GM10248 (cell line): ENCODE measurements around the gene WIPF1.

Experiments
- CTCF ChIA-PET: fragments of 300-600 bp; sonication (Branson Sonifier 250); formaldehyde crosslinking; extraction: SDS; loops from one replicate; lab custom pipeline; 2021; ENCODE audit warnings: antibody characterized with exemption; lab: Yijun Ruan, JAX
- POLR2A ChIA-PET: fragments of 350-650 bp; sonication (Branson Sonifier 250); formaldehyde crosslinking; extraction: SDS; loops from one replicate; lab custom pipeline; 2020; ENCODE audit warnings: antibody characterized with exemption; lab: Yijun Ruan, JAX
- DNase-seq: peaks from one replicate; pipeline ENCODE4 v3.0.0; 2012; ENCODE audit errors: extremely low spot score
- TF ChIP-seq, protein P1 (sequence below): IDR thresholded peaks from 2 replicates; pipeline ENCODE4 v1.5.1; 2012; ENCODE audit warnings: mild to moderate bottlenecking, low read depth; ENCODE audit errors: extremely low read depth, missing control alignments, control extremely low read depth

Gene WIPF1

DNA sequence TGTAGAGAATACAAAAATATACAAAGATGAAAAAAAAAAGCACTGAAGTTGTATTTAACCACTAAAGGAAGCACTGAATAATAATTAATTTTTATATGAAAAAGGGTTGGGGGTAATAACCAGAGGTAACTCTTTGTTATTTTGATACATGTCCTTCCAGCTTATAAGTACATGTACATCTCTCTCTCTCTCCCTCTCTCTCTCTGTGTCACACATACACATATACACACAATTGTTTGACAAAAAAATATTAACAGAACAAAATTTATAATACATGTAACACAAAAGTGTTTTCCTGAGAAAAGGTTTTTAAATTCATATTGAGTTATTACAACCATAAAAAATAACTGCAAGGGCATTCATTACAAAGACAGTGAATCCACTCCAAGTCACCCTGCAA, 4.6 kb downstream of the WIPF1 start:
- ChIA-PET CTCF (interaction anchor here (1.1 to 12.6 kb wide), 5 partner anchors 11 to 95 kb away, joined by 6 to 95 read pairs (median 14); no protein-coding TSS in a partner anchor), POLR2A (no interaction called here)
- TF ChIP-seq, protein P1, sequence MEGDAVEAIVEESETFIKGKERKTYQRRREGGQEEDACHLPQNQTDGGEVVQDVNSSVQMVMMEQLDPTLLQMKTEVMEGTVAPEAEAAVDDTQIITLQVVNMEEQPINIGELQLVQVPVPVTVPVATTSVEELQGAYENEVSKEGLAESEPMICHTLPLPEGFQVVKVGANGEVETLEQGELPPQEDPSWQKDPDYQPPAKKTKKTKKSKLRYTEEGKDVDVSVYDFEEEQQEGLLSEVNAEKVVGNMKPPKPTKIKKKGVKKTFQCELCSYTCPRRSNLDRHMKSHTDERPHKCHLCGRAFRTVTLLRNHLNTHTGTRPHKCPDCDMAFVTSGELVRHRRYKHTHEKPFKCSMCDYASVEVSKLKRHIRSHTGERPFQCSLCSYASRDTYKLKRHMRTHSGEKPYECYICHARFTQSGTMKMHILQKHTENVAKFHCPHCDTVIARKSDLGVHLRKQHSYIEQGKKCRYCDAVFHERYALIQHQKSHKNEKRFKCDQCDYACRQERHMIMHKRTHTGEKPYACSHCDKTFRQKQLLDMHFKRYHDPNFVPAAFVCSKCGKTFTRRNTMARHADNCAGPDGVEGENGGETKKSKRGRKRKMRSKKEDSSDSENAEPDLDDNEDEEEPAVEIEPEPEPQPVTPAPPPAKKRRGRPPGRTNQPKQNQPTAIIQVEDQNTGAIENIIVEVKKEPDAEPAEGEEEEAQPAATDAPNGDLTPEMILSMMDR = no peak
- DNase-seq = no peak

DNA sequence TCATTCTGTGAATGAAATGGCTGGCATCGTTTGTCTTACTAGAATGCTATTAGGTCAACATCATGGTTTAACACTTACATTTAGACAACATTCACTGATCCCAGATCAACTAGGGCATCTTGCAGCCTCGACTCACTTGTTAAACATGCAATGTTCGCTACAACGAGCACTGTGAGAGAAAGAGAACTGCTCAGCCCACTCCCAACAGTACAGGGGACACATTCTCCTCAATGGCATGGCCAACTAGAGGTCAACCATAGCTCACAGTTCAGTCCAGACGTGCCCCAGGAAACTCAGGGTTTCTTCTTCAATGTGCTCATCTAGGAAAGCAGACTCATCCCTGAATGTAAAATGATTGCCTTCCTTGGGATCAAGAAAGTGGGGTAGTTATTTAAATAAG, 5.9 kb downstream of the WIPF1 start:
- ChIA-PET POLR2A (no interaction called here), CTCF (interaction anchor here (0.7 to 2.3 kb wide), 6 partner anchors 8 to 108 kb away, joined by 3 to 12 read pairs (median 4); no protein-coding TSS in a partner anchor)
- DNase-seq = no peak
- TF ChIP-seq, protein P1 = no peak

DNA sequence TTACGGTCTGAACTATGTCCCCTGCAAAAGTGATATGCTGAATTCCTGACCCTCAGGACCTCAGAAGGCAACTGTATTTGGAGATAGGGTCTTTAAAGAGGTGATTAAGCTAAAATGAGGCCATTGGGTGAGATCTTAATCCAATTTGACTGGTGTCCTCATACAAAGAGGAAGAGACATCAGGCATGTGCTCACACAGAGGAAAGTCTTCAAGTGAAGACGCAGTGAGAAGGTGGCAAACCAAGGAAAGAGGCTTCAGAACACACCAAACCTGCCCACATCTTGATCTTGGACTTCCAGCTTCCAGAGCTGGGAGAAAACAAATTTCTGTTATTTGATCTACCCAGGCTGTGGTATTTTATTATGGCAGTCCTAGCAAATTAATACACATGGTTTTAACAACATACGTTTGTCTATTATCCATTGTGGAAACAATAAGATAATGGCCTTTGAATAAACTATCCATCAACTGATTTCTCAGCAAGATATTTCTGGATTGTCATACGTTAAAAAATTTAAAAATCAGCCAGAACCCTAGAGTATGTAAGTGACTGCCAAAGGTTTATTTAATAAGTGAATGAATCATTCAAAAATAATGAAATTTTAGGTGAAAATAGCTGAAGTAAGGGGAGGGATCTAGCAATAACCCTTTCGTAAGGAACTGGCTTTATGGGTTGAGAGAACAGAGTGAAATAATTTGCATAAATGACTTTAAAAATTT, 6.5 kb downstream of the WIPF1 start:
- DNase-seq = no peak
- TF ChIP-seq, protein P1 = no peak
- ChIA-PET CTCF (interaction anchor here (0.9 to 2.3 kb wide), 9 partner anchors 8 to 129 kb away, joined by 3 to 12 read pairs (median 4); no protein-coding TSS in a partner anchor), POLR2A (no interaction called here)

DNA sequence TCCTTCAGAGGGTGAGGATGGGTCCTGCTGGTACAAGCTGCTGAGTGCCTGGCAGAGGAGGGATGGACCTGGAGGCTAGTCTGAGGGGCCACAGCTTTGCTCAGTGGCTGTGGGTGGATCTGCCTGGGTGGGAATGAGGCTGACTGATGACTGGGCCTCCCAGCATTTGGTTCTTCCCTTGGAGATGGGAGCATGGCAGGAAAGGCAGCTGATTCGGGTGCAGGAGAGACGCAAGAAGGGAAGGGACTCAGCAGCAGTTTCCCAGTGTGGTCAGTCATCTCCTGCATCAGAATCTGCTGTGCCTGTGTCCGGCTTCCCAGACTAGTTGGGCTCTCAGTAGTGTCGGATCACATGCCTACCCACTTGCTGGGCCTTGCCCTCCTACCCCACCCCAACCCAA, 7.3 kb downstream of the WIPF1 start:
- DNase-seq = no peak
- CTCF ChIA-PET = interaction anchor here (0.9 to 2.3 kb wide), 7 partner anchors 10 to 128 kb away, joined by 3 to 12 read pairs (median 4); no protein-coding TSS in a partner anchor
- POLR2A ChIA-PET = no interaction called here
- TF ChIP-seq, protein P1 = no peak

DNA sequence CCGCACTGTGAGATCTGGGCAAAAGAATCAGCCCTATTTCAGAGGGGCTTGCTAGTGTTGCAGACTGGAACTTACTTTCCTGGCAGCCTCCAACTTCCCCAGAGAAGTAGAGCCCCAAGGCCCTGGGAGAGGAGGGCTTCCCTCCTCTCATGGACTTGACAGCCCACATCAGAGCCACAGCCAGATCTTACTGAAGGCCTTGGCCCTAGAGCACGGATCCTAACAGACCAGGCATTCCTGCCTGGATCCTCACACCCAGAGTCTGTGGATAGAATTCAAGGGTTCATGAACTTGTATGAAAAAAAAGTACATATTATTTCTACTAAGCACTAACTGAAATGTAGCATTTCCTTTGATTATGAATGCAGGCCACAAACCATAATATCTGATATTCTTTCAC, 8.3 kb downstream of the WIPF1 start:
- TF ChIP-seq, protein P1 = no peak
- CTCF ChIA-PET = interaction anchor here (1.0 to 1.2 kb wide), 2 partner anchors 9 to 10 kb away, joined by 3 read pairs; partner anchors contain the start of gene WIPF1
- DNase-seq = no peak
- POLR2A ChIA-PET = no interaction called here

DNA sequence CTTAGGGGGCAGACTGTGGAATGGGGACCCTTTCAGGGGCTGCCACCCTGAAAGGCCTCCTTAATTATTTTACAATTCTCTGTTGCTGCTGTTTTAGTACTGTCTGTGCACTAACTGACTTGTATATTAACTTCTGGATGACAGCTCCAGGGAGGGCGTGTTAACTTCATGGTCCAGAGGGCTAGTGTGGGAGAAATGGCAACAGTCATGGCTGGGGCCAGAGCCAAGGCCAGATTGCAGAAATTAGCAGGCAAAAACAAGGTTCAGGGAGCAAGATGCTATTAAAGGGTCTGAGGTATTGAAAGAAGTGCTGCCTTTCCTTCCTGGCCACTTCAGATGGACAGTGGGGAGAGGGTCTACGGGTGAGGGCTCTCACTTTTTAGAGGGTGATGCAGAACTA, 9.1 kb downstream of the WIPF1 start:
- CTCF ChIA-PET = interaction anchor here (1.0 kb wide), 1 partner anchor 10 kb away, joined by 3 read pairs; the partner anchor contains the start of gene WIPF1
- TF ChIP-seq, protein P1 = no peak
- DNase-seq = no peak
- POLR2A ChIA-PET = no interaction called here
